HG03159 (cell line): ENCODE data around the gene FAM53B.
A peak's percentile ranks its signal among the peaks of the same experiment; 100 is the strongest.

Experiments
- ATAC-seq: cut with Tn5 transposase; IDR thresholded peaks from one replicate; pipeline ENCODE4 v1.9.1; 2021; ENCODE audit warnings: mild to moderate bottlenecking, moderate library complexity; ENCODE audit not compliant: unreplicated experiment

FAM53B gene

DNA sequence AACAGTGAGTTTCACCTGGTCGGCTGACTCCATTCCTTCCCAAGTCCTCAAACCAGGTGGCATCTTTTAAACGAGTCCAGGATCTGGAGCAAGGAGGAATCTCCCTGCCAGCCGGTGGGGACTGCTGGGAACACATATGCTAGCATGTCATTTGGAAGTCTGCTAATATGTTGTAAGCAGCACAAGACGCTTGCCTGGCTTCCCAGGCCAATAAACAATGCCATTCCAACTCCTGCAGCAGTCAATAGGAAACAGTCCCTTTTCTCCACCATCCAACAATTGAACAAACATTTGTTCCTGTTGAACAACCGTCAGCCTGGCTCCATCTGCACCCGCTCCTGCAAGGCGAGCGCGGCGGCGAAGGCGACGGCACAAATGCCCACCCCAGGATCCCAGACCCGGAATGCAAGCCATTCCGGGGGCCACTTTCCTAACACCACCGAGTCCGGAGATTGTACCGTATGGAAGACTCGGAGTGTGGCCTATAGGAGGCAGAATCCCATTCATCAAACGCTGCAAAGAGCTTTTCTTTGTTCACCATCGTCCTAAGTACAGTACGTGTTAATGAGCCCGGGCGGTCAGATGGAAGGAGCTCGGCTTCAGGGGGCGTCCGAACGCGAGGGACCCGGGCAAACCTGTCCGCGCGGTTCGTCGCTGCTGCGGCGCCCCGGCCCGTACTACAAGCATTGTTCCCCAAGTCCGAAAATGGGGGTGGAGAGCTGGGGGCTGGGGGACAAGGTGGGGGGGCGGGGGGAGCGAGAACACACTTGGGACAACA, 1.6 kb downstream of the FAM53B start:
- ATAC-seq = no peak

DNA sequence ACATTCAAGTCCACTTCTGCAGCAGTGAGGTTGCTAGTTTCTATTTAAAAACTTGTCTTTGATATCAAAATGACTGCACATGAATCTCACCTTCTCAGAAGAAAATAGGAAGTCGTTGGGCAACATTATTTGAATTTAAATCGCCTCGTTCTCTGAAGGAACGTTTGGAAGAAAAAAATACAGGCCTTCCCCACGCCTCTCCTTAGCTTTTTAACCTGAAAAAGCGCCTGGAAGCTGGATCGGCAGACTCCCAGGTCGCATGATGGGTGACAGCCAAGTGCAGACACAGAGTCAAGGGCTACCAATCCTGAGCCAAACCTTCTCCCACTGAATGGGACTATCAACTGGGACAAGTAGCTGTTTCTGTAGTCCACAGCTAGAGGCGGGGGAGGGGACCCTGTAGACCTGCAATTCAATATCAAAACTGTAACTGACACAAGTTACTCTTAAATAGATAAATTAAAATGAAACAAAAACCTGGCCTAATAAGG, 2.2 kb downstream of the FAM53B start:
- no peak for ATAC-seq

DNA sequence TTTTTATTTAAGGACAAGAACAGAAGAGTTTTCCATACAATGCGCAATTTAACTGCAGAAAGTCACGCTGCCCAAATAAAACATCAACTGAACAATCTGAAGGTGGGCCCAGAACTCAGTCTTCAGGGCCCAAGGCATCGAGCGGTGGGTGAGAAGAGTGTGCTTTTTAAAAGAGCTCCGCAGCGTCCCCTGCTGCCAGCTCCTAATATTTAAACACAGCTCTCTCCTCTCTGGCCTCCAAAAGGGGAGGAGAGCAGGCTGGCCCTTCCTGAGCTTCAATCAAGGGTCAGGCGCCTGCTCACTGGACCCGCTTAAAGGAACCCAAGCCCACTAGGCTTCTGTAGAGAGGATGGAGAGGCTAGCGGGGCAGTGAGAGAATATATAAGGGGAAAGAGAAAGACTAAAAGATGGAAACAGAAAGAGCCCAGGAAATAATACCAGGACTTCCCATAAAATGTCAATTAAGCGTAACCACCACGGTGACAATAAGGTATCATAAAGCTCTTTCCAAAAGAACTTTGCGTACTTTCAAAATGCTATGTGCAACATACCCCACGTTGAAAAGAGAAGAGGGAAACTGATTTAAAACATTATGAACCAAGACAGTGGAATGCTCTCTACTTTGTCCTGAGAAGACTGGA, 2.8 kb downstream of the FAM53B start:
- peak; percentile 41 for ATAC-seq

DNA sequence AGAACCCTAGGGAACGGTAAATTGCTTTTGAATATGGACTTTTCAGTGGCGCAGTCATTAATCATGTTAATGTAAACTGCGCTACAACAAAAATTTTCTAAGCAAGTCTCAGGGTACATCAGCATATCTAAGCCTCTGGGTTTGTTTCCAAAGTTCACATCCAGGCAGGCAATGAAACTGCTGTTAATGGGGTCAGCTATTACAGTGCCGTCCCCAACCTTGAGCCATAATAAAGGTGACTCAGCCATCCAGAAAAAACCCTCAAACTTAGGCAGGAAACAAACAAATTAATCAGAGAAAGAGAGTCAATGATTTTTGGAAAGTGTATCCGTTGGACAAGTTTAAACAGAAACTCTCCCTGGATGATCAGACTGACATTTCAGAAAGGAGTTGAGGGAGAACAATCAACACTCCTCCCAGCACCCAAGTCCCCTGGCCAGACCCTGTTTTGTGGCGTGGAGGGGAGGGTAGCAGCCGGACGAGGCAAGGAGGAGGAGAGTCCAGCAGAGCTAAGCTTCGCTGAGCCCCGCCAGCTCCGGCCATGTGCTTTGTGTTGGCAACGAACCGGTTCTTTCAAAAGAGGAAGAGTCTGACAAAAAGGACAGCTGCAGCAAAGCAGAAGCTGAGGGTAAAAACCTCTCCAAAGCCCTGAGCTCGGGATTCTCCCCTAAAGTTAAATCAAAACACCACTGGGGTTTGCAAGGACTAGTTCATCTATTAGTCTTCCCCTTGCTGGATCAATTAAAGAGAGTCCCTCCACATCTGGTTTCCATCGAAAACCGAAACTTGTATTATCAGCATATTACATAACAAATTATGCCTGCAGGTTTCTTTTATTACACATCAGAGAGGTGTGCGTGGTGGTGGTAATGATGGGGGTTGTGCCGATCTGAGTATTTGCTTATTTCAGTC, 3.6 kb downstream of the FAM53B start:
- peak; percentile 24 for ATAC-seq

DNA sequence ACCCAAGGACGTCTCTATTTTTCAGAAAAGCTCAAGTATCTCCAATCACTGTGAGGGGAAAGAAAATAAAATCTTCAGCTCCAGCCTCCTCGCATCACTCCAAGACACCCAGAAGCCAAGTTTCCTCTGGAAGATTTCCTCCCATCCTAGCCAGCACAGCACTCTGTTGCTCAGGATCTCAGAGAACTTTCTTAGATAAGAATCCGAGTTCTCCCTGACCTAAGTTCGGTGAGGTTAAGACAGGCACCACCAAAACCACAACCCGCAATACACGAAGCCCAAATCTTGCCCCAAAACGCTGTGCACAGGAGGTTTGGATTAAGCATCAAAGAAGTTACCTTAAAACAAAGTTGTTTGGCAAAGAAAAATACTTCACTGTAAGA, 4.2 kb downstream of the FAM53B start:
- no peak for ATAC-seq

DNA sequence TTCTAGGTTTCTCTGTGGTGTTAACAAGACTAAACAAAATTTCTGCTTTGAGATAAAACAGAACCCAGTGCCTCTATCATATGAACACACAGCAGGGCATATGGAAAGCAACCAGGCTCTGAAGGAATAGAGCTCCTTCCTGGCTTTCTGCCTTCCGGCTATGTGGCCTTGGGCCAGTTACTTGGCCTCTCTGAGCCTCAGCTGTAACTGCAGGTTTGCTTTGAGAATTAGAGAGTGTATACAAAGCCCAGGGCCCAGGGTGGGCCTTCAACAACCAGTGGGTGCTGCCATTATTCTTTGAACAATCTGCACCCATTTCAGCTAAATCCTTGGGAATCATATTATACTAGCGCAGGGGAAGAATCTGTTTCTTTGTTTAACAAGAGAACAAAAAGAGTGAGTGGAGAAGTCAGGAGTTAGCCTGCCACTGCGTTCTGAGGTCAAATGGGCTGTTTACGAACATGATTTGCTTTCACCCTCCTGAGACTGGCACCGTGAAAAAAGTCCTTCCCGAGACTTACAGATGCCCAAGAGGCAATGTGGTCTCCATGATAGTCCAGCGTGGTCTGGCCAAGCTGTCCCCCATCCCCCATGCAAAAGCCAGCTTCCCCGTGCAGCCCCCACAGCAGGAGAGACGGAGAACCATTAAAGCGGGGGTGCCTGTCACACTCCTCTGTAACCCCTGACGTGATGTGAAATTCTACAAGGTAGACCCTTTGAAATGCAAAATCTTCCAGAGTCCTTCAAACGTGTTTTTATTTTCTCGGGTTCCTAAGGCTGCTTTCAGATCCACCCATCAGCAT, 4.9 kb downstream of the FAM53B start:
- ATAC-seq = no peak

DNA sequence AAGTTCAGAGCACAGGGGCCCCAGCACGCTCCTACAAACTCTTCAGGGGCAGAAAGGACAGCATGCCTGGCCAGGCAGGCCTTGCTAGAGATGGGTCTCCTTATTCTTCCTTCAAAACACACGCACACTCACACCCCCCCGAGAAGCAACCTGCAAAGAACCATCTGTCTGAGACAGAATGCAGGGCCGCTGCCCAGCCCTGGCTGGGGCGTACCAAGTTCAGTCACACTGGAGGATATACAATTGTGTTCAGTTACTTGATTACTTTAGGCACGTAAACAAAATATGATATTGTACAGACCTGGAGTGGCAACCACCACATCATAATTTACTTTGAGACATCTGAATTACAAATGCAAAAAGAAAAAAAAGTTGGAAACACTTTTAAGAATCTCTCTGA, 5.7 kb downstream of the FAM53B start:
- no peak for ATAC-seq

DNA sequence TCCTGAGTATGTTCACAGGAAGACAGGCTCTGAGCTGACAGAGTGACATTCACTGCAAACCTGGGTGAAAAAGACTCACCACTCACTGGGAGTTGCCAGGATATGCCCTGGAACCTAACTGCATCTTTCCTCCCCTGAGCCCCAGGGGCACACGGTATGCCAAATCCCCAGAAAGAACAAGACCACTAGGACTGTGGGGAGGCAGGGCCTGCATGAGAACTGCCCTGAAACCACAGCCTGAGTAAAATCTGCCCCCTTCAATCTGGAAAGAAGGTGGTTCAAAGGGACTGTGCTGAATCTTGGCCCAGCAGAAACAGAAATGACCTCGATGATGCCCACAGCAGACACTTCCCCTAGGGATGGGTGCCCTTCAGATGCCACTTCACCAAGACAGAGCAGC, 6.5 kb downstream of the FAM53B start:
- no peak for ATAC-seq

DNA sequence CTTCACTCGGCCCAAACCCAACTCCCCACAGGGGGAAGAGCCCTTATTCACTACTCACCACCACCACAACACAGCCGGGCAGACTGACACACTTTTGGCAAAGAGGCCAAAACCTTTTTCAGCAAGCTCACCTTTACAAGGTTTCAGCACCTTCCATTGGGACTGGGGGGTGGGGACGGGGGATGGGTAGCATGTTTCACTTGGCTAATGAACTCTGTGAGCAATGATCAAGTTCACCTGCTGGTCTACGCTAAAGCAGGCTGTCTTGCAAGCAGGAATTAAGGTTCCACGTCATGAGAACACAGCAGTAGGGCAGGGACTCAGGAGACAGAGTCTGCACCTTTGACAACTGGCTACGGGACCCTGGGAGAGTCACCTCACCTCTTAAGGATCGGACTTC, 7.0 kb downstream of the FAM53B start:
- ATAC-seq = no peak

DNA sequence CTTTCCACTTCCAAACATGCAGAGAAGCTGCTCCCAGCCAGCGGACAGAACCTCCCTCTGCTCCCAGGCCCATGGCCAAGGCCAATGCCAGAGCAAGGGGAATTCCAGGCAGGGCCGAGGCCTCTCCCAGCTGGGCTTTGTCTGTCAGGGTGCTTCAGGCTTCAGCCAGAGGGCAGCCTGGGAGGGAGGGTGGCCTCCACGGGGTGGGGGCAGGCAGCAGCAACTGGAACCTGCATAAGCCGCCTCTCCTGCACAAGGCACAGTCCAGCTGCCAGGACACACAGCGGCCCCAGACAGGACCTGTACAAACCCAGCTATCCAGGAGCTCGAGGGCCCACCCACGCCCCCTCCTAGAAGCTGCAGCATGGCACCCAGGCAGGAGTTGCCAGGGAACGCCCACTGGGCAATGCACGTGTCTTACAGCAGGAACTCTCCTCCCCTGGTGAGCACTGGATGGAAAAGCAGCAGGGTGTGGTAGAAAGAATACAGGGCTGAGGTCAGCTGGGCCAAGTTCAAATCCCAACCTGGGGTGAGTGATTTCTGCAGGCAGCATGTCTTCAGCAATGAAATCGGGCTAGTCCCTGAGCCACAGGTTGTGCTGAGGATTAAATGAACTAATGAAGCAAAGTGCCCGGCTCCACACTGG, 7.6 kb downstream of the FAM53B start:
- no peak for ATAC-seq

DNA sequence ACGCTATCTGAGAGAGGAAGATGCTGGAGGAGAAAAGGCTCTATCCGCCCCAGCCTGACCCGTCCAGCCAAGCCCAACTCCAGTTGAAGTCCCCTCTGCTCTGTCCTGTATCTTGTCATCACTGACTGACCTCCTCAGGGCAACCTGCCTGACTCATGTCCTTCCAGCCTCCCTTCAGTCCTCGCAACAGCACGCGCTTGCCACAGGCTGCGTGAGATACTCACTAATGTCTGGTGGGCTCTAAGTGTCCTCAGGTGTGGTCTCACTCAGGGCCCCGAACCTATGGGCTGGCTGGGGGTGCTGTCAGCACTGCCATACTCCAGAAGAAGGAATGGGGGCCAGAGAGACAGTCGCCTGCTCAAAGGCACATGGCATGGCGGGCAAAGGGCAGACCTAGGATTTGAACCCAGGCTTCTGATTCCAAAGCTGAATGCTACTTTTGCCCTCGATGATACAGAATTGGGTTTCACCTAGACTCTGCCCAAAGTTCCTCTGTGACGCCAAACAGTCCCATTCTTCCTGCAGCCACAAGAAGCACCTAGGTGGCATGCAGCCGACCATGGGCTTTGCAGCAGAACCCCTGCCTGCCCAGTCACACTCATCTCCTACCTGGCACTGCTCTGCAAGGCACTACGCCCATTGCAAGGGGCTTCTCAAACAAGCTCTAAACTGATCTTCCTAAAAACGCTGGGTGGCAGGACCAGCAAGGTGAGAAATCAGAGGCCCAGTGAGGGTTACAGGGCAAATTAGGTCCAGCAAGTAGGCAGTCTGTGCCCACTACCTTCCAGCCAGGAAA, 8.5 kb downstream of the FAM53B start:
- ATAC-seq = no peak

DNA sequence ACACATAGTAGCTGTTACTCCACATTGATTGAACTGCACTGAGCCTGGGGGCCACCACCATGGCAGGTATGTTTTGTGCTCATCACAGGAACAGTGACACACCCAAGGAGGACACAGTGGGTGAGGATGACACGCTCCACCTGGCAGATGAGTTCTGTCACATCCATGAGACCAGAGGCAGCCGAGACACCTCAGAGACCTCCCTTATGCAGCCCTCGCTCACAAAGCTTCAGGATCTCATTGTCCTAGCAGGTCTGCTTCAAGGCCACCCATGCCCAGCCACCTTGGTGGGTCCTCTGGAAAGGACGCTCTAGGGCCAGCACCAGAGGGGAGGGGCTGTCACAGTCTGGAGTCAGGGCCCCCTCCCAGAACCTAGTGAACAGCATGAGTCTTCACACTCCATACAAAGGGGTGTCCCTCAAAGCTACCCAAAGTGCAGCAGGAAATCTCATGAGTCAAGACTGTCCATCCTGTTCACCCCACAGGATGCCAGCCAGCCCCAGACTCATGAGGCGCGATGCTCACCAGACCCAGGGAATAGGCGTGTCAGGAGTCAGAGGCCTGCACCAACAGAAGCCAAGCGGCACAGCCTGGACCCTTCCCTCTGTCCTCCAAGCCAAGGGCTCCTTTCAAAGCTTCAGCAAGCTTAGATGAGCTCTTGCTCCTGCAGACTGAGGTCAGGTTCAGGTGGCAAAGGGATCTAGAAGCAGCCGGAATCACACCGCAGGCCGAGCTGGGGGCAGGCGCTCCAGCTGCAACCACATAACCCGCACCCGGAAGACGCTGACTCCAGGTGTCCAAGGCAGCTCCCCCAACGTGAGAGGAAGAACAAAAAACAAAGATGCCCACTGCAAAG, 9.6 kb downstream of the FAM53B start:
- no peak for ATAC-seq

DNA sequence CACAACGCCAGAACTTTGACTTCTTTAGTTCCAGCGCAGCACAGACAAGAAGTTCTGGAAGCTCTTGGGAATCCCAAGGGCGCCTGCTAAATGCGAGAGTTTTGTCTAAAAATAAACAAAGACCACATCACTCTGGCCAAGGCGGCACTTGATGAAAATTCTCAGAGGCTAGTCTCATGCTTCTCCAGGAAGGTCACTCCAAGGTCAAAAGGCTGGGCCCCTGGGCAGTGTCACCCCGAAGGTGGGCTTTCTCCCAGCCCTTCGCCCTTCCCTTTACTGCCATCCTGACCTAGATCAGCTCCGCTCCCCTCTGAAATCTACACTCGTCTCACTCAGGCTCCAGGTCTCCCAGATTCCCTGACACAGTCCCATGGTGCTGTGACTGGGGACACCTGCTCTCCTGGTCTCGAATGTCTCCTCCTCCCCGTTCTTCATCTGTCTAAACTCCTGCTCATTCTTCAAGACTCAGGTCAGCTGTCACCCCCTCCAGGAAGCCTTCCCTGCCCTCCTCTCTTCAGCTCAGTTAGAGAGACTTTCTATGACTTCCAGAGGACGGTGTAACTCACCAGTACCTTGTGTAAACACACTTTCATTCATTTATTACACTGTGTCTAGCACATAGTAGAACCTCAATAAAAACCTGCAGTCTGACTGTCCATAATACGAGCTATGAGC, 10.5 kb downstream of the FAM53B start:
- ATAC-seq = no peak

DNA sequence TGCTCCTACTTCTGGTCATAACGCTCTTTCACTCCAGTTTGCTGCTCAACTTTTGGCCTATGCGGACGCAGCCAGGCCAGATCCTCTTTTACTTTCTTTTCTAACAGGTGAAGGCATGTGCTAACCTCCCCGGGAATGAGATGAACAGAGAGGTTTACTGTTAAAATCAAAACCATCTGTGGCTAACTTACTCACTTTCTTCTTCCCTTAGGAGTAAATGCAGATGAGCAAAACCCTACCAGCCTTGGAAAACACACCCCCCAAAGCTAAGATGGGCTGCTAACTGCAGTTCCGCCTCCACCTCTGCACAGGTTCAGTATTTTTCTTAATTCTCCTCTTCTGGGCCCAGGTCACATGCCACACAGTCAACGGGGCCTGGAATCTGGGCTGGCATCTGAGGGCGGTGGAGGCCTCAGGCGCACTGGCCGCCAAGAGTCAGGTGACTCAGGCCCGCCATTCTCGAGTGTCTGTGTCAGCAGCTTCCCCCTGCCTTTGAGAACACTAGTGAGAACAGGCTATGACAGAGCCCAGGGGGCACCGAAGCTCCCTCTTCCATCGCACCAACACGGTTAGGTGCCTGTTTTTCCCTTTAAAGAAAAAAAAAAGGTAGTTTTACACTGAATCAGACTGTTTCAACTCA, 11.1 kb downstream of the FAM53B start:
- ATAC-seq = peak; percentile 57

DNA sequence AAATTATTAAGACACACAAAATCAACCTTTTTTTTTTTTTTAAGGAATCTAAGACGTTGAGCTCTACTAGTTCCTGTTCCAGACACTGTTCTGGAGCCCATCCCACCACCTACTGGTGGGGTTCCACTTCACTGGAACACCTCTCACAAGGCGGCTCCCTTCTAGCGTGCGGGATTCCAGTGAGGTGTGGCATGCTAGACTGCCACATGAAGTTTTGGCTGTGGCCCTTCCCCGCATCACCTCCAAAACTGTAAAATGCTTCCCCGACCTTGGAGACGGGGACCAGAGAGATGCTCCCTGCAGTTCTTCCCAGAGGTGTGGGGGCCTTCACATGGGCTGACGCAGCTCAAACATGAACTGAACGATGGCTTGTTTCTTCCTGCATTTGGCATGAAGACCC, 12.6 kb downstream of the FAM53B start:
- ATAC-seq = no peak

DNA sequence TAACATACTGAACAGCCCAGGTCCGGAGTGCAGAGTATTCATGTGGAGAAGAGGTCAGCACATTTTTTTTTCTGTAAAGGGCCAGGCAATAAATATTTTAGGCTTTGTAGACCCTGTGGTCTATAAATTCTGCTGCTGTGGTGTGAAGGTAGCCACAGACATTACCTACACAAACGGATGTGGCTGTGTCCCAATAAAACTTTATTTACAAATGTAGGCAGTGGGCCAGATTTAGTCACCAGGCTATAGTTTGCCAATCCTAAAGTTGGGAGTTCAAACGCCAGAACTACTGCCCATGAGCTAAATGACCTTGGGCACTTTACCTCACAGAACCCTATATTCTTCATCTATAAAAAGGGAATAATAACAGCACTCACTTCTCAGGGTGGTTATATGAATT, 13.4 kb downstream of the FAM53B start:
- no peak for ATAC-seq

DNA sequence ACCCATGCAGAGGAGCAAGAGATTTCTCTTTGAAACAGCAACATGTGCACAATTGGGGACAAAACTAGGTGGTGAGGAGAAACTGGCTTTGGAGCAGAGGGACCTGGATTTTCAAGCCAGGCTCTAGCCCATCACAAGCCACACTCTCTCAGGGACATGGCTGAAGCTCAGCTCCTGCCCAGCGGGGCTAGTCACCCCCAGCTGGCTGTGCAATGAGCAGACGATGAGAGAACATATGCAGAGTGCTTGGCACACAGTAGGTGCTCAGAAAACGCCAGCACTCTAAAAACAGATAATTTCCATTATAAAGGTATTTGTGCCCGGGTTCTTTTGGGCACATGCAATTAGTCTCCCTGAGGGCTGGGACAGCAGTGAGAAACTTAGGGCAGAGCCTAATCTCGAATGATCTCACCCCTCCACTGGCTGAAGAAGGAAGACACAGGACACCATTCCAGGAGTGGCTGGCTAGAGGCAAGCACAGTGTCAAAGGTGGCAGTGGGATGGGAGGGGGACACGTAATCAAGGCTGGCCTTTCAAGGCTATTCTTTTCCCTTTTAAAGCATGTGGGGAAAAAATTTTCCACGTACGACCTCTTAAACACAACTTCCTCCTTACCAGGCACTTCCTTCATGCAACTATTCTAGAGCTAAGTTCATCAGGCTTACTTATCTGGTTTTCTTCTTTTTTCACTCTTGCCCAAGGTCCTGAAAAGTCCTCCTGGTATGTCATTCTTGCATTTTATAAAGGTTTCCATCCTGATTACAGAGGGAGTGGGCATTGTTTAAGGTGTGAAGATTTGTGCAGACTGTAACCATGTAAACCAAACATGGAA, 15.1 kb downstream of the FAM53B start:
- ATAC-seq = no peak
